ENCODE results near the gene MCCD1.

Gene MCCD1

DNA sequence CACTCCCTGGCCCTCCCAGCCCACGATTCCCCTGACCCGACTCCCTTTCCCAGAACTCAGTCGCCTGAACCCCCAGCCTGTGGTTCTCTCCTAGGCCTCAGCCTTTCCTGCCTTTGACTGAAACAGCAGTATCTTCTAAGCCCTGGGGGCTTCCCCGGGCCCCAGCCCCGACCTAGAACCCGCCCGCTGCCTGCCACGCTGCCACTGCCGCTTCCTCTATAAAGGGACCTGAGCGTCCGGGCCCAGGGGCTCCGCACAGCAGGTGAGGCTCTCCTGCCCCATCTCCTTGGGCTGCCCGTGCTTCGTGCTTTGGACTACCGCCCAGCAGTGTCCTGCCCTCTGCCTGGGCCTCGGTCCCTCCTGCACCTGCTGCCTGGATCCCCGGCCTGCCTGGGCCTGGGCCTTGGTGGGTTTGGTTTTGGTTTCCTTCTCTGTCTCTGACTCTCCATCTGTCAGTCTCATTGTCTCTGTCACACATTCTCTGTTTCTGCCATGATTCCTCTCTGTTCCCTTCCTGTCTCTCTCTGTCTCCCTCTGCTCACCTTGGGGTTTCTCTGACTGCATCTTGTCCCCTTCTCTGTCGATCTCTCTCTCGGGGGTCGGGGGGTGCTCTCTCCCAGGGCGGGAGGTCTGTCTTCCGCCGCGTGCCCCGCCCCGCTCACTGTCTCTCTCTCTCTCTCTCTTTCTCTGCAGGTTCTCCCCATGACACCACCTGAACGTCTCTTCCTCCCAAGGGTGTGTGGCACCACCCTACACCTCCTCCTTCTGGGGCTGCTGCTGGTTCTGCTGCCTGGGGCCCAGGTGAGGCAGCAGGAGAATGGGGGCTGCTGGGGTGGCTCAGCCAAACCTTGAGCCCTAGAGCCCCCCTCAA is 43.5 kb downstream of the MCCD1 start, which contains the start of gene LTA:
TSS of gene LTA (plus strand) at position 249 of the 871 bp plus-strand sequence. CDS start at position 703, 454 bp downstream.
- no peak for DNase-seq

DNA sequence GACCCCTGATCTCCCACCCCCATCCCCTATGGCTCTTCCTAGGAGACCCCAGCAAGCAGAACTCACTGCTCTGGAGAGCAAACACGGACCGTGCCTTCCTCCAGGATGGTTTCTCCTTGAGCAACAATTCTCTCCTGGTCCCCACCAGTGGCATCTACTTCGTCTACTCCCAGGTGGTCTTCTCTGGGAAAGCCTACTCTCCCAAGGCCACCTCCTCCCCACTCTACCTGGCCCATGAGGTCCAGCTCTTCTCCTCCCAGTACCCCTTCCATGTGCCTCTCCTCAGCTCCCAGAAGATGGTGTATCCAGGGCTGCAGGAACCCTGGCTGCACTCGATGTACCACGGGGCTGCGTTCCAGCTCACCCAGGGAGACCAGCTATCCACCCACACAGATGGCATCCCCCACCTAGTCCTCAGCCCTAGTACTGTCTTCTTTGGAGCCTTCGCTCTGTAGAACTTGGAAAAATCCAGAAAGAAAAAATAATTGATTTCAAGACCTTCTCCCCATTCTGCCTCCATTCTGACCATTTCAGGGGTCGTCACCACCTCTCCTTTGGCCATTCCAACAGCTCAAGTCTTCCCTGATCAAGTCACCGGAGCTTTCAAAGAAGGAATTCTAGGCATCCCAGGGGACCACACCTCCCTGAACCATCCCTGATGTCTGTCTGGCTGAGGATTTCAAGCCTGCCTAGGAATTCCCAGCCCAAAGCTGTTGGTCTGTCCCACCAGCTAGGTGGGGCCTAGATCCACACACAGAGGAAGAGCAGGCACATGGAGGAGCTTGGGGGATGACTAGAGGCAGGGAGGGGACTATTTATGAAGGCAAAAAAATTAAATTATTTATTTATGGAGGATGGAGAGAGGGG is 44.7 kb downstream of the MCCD1 start:
- no peak for DNase-seq

DNA sequence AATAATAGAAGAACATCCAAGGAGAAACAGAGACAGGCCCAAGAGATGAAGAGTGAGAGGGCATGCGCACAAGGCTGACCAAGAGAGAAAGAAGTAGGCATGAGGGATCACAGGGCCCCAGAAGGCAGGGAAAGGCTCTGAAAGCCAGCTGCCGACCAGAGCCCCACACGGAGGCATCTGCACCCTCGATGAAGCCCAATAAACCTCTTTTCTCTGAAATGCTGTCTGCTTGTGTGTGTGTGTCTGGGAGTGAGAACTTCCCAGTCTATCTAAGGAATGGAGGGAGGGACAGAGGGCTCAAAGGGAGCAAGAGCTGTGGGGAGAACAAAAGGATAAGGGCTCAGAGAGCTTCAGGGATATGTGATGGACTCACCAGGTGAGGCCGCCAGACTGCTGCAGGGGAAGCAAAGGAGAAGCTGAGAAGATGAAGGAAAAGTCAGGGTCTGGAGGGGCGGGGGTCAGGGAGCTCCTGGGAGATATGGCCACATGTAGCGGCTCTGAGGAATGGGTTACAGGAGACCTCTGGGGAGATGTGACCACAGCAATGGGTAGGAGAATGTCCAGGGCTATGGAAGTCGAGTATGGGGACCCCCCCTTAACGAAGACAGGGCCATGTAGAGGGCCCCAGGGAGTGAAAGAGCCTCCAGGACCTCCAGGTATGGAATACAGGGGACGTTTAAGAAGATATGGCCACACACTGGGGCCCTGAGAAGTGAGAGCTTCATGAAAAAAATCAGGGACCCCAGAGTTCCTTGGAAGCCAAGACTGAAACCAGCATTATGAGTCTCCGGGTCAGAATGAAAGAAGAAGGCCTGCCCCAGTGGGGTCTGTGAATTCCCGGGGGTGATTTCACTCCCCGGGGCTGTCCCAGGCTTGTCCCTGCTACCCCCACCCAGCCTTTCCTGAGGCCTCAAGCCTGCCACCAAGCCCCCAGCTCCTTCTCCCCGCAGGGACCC is 45.6 kb downstream of the MCCD1 start:
- DNase-seq = no peak

DNA sequence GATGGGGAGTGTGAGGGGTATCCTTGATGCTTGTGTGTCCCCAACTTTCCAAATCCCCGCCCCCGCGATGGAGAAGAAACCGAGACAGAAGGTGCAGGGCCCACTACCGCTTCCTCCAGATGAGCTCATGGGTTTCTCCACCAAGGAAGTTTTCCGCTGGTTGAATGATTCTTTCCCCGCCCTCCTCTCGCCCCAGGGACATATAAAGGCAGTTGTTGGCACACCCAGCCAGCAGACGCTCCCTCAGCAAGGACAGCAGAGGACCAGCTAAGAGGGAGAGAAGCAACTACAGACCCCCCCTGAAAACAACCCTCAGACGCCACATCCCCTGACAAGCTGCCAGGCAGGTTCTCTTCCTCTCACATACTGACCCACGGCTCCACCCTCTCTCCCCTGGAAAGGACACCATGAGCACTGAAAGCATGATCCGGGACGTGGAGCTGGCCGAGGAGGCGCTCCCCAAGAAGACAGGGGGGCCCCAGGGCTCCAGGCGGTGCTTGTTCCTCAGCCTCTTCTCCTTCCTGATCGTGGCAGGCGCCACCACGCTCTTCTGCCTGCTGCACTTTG is 46.7 kb downstream of the MCCD1 start, which contains the start of gene TNF:
TSS of gene TNF (plus strand) at position 231 of the 567 bp plus-strand sequence. CDS start at position 408, 177 bp downstream.
- no peak for DNase-seq

DNA sequence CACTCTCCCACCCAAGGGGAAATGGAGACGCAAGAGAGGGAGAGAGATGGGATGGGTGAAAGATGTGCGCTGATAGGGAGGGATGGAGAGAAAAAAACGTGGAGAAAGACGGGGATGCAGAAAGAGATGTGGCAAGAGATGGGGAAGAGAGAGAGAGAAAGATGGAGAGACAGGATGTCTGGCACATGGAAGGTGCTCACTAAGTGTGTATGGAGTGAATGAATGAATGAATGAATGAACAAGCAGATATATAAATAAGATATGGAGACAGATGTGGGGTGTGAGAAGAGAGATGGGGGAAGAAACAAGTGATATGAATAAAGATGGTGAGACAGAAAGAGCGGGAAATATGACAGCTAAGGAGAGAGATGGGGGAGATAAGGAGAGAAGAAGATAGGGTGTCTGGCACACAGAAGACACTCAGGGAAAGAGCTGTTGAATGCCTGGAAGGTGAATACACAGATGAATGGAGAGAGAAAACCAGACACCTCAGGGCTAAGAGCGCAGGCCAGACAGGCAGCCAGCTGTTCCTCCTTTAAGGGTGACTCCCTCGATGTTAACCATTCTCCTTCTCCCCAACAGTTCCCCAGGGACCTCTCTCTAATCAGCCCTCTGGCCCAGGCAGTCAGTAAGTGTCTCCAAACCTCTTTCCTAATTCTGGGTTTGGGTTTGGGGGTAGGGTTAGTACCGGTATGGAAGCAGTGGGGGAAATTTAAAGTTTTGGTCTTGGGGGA is 47.4 kb downstream of the MCCD1 start:
- no peak for DNase-seq

DNA sequence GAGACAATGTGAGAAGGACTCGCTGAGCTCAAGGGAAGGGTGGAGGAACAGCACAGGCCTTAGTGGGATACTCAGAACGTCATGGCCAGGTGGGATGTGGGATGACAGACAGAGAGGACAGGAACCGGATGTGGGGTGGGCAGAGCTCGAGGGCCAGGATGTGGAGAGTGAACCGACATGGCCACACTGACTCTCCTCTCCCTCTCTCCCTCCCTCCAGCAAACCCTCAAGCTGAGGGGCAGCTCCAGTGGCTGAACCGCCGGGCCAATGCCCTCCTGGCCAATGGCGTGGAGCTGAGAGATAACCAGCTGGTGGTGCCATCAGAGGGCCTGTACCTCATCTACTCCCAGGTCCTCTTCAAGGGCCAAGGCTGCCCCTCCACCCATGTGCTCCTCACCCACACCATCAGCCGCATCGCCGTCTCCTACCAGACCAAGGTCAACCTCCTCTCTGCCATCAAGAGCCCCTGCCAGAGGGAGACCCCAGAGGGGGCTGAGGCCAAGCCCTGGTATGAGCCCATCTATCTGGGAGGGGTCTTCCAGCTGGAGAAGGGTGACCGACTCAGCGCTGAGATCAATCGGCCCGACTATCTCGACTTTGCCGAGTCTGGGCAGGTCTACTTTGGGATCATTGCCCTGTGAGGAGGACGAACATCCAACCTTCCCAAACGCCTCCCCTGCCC is 48.3 kb downstream of the MCCD1 start:
- DNase-seq = no peak

DNA sequence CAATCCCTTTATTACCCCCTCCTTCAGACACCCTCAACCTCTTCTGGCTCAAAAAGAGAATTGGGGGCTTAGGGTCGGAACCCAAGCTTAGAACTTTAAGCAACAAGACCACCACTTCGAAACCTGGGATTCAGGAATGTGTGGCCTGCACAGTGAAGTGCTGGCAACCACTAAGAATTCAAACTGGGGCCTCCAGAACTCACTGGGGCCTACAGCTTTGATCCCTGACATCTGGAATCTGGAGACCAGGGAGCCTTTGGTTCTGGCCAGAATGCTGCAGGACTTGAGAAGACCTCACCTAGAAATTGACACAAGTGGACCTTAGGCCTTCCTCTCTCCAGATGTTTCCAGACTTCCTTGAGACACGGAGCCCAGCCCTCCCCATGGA is 48.8 kb downstream of the MCCD1 start:
- no peak for DNase-seq

DNA sequence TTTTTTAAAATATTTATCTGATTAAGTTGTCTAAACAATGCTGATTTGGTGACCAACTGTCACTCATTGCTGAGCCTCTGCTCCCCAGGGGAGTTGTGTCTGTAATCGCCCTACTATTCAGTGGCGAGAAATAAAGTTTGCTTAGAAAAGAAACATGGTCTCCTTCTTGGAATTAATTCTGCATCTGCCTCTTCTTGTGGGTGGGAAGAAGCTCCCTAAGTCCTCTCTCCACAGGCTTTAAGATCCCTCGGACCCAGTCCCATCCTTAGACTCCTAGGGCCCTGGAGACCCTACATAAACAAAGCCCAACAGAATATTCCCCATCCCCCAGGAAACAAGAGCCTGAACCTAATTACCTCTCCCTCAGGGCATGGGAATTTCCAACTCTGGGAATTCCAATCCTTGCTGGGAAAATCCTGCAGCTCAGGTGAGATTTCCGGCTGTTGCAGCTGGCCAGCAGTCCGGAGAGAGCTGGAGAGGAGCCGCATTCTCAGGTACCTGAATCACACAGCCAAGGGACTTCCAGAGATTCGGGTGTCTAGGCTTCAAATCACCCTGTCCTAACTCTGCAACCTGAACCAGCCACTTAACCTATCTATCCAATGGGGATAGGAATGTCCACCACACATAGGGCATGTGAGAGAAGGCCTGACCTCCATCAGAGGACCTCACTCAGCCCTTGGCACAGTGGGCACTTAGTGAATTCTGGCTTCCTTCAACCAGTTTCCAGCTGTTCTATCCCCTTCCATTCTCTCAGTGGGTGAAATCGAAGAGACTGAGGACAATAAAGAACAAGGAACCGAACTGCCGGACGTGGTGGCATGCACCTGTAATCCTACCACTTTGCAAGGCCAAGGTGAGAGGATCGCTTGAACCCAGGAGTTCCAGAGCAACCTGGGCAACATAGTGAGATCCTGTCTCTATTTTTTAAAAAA is 49.7 kb downstream of the MCCD1 start:
- no peak for DNase-seq

DNA sequence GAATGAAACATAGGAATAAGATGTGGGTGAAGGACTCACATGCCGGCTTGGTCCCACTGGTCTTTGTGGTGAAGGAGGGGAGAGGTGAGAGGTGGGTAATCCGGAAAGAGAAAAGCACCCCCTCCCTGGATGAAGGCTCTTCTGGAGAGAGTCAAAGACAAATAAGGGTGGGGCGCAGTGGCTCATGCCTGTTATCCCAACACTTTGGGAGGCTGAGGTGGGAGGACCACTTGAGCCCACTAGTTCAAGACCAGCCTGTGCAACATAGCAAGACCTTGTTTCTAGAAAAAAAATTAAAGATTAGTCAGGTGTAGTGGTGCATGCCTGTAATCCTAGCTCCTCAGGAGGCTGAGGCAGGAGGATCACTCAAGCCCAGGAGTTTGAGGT is 50.4 kb downstream of the MCCD1 start:
- DNase-seq = no peak
